Stimulated activated CD8-positive, alpha-beta memory T cell treated with anti-CD3 and anti-CD28 coated beads, Interleukin-4, amount 100 ng/mL, for 24 hours (primary cell): ENCODE measurements around the gene NT5DC3.

Source experiments
- DNase-seq: peaks from one replicate; pipeline ENCODE4 v3.0.0-alpha.2; 2020; ENCODE audit warnings: low read depth

The NT5DC3 gene

DNA sequence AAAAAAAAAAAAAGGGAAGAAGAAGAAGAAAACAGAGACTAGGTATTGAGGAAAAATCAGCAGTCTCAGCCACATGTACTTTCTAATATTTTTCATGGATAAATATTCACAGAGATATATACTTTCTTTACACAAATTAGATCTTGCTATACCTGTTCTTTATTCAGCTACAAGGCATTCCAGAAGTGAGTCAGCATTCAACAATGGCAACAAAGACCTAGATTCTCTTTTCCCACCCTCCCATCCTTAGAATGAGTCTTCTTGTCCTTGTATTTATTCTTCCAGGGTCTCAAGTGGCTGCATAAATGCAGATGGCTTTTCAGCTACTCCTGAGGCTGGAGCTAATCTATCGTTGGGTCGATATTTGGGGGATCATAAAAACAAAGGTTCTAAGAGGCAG lies 93.0 kb downstream of the NT5DC3 start:
- no peak for DNase-seq

DNA sequence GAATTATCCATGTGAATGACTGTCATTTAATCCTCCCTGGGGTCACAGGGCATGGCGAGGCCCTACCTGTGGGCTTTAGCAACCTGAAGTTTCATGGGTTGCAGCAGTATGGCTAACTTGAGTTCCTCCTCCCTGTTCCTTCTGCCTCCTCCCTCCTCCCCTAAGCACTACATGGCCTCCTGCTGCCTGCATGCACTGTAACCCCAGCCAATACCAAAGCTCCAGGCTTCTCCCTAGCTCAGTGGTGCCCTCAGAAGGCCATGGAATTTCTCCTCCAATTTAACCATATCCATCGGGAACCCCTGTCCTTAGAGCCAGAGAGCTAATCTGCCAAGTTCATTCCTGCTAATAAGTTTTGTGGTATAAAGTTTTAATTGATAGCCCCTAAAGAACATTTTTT lies 95.1 kb downstream of the NT5DC3 start:
- DNase-seq: no peak

DNA sequence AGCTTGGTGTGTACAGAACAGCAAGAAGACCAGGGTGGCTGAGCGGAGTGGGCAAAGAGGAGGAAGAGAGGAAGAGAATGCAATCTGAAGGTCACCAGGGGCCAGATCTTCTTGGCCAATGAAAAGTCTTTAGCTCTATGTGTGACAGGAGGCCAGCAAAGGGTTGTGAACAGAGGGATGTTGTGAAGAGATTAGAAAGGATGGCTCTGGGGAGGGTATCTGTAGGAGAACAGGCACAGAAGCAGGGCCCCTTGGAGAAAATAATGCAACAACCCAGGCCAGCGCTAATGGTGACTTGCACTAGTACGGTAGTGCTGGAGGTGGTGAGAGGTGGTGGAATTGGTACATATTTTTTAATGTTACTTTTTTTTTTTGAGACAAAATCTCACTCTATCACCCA lies 97.2 kb downstream of the NT5DC3 start:
- DNase-seq: no peak

DNA sequence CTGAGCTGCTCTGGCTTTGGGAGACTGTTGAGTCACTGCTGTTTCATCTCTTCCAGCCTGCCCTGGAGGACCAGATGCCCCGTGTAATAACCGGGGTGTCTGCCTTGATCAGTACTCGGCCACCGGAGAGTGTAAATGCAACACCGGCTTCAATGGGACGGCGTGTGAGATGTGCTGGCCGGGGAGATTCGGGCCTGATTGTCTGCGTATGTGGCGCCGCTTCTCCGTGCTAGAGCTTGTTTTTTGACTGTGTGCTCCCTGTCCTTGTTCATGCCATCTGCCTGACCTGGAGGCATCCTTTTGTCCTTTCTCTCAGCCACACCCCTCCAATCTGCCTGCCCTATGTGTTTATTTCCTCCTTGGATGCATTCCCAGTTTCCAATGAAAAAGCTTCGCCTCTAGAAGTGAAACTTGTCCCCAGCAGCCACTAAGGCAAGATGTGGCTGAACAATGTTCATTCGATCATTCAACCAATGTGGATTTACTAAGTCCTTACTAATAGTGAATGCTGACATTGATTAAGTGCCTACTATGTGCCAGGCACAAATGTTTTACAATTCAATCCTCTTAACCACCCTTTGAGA lies 98.6 kb downstream of the NT5DC3 start:
- DNase-seq: no peak

DNA sequence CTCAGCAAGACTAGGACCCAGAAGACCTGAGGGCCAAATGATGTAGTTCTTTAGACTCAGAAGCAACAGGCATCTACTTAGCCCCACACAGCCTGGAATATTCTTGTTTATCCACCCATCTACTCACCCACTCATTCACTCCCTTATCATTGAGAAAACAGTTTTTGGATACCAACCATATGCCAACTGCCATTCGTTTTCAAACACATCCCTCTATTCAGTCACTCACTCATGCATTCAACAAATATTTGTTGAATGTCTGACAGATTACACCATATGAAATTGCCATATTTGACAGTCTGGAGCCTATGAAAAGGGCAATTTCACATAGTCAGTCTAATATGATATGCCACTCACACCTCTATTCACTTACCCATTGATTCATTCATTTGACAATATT lies 103.2 kb downstream of the NT5DC3 start:
- DNase-seq: no peak

DNA sequence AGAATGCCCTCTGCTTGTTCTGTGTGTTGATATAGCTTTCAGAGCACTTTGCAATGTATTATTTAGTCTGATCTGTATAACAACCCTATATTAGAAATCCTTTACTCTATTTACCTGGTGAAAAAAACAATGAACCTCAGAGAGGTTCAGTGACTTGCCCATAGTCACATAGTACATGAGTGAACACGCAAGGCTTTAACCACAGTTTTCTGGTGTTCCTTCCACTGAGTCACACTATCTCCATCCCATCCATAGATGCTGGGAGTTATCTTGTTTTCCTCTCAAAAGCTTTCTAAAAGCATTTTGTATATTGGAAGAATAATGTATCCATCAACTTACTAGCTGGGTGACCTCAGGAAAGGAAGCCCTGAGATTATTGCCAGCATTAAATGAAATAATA lies 104.5 kb downstream of the NT5DC3 start:
- DNase-seq: no peak

DNA sequence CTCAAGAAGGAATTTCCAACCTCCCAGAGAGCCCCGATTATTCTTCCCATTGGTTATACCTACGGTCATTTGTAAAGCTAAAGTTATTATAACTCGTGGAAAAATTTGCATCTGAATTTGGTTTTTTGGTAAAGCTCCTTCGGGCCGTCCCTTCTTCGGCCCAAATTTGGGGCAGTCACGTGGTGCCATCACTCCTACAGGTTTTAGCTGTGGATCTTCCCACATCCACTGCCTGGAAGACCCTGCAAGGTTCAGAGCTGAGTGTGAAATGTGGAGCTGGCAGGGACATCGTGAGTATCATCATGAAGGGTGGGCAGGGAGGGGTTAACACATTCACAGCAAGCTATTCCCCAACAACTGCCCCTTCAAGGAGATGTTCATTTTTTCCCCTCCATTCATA lies 105.7 kb downstream of the NT5DC3 start:
- DNase-seq: no peak

DNA sequence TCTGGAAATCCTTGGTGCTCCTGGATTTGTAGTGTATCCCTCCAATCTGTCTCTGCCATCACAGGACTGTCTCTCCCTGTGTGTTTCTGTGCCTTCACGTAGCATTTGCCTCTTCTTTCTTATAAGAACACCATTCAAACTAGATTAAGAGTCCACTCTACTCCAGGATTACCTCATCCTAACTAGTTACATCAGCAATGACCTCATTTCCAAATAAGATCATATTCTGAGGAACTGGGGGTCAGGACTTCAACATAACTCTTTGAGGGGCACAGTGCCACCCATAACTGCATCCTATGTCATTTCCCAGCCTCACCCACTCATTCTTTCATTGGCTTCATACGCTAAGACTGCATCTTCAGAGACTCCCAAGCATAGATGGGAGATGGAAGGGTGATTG lies 106.2 kb downstream of the NT5DC3 start:
- no peak for DNase-seq

DNA sequence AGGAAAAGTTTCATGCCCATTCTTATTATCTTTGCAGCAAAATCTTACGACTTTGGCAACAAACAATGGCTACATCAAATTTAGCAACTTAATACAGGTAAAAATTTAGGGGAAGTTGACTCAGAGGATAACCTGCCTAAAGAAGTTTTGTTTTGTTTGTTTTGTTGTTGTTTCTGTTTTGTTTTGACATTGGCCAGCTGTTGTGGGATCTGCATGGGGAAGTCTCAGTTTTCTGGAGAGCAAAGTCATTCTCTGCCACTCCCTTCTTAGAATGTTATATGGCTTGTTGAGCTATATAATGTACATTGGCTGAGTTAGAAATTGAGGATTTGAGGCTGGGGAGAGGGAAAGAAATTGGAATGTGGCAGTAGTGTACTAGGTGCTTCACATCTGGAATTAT lies 109.5 kb downstream of the NT5DC3 start:
- DNase-seq: no peak

DNA sequence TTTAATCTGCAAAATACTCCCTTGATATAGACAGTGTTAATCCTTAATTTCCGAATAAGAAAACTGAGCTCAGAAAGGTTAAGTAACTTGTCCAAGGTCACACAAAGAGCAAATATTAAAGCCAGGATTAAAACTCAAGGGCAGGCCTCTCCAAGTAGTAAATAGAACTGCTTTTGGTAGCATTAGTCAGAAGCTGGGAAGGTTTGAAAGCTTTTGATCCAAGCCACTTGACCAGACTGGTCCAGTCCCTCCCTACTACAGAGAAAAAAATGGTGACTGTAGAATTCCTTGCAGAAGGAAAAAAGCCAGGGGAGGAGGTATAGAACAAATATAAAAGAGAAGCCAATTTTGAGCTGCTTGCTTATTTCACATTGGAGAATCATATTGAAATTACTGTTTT lies 111.5 kb downstream of the NT5DC3 start:
- no peak for DNase-seq

DNA sequence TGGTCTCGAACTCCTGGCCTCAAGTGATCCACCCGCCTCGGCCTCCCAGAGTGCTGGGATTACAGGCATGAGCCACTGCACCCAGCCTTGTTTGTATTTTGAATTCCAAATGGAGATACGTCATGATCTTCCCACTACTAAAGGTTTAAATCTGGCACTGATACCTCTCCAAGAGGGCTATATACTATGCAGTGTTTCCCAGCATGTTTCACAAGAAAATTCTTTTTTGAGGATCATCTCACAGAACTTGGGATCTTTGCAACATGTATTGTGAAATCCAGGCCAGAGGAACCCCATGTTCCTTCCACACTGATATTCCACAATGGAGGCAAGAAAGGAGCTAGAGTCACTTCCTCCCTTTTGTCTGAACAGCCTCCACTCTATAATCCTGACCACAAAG lies 112.7 kb downstream of the NT5DC3 start:
- no peak for DNase-seq

DNA sequence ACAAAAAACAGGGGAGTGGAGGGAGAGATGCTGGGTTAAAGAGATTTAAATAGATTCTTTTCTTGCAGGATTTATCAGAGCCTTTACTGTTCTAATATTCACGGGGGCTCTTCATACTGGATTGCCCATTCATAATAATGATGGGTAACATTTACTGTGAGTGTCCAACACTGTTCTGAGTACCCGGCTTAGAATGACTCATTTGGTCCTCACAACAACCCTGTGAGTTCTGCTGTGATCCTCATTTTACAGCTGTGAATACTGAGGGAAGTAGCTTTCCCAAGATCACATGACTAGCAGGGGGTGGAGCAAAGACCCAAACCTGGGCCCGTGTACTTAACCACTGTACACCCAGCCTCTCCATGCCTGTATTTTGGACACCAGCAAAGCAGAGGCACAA lies 113.4 kb downstream of the NT5DC3 start:
- DNase-seq: no peak

DNA sequence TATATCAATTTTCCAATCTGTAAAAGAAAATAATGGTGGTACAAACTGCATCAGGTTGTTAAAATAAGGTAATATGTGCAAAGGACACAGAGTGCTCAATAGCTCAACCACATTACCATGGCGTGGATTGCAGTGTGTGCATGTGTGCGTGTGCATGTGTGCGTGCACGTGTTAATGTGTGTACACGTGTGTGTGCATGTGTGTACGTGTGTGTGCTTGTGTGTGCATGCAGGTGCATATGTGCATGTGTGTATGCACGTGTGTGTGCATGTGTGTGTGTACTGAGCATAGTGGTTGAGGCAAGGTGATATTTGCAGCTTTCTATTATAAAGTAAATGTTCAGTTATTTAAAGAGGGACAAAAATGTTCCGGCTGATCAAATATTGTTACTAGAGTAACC lies 115.6 kb downstream of the NT5DC3 start:
- no peak for DNase-seq
